Stimulated activated CD4-positive, alpha-beta T cell treated with anti-CD3 and anti-CD28 coated beads, Interleukin-2, amount 100 ng/mL, for 4 hours (primary cell): ENCODE results near the gene CELSR1.

Source experiments
- DNase-seq: peaks from one replicate; pipeline ENCODE4 v3.0.0-alpha.2; 2020; ENCODE audit warnings: low read depth

Gene CELSR1

GRCh38 chr22:46459347-46460065 lies 77.9 kb downstream of the CELSR1 start:
- no peak for DNase-seq

GRCh38 chr22:46458525-46458924 lies 78.9 kb downstream of the CELSR1 start:
- no peak for DNase-seq

GRCh38 chr22:46457502-46458488 lies 79.6 kb downstream of the CELSR1 start:
- DNase-seq = no peak

GRCh38 chr22:46456818-46457163 lies 80.6 kb downstream of the CELSR1 start:
- no peak for DNase-seq

GRCh38 chr22:46455446-46455845 lies 82.0 kb downstream of the CELSR1 start:
- no peak for DNase-seq

- no peak for DNase-seq
Observed at GRCh38 chr22:46454504-46455269, 82.7 kb downstream of the CELSR1 start.

GRCh38 chr22:46453829-46454503 lies 83.5 kb downstream of the CELSR1 start:
- DNase-seq = no peak

GRCh38 chr22:46453006-46453828 lies 84.2 kb downstream of the CELSR1 start:
- no peak for DNase-seq

- DNase-seq = no peak
Observed at GRCh38 chr22:46452195-46453005, 85.0 kb downstream of the CELSR1 start.

GRCh38 chr22:46451741-46452140 lies 85.7 kb downstream of the CELSR1 start:
- no peak for DNase-seq

GRCh38 chr22:46450931-46451561 lies 86.4 kb downstream of the CELSR1 start:
- no peak for DNase-seq

- no peak for DNase-seq
Observed at GRCh38 chr22:46449974-46450745, 87.3 kb downstream of the CELSR1 start.

GRCh38 chr22:46449116-46449691 lies 88.2 kb downstream of the CELSR1 start:
- DNase-seq = no peak

GRCh38 chr22:46448333-46448732 lies 89.1 kb downstream of the CELSR1 start:
- no peak for DNase-seq

GRCh38 chr22:46447906-46448305 lies 89.5 kb downstream of the CELSR1 start:
- no peak for DNase-seq

- no peak for DNase-seq
Observed at GRCh38 chr22:46446799-46447198, 90.6 kb downstream of the CELSR1 start.

GRCh38 chr22:46445771-46446420 lies 91.5 kb downstream of the CELSR1 start:
- no peak for DNase-seq

GRCh38 chr22:46444390-46444854 lies 93.0 kb downstream of the CELSR1 start:
- DNase-seq = no peak
